Vagina (tissue), 2 donors: Measurements from ENCODE around the gene RHEX.

Experiments used
- CTCF ChIP-seq, 3 experiments: fragments of 450-650 bp in 2 of 3; fragments of 200-600 bp in 1 of 3; sonication (generic) in 1 of 3; IDR thresholded peaks; one replicate each; pipeline ENCODE4 v1.5.1; 2017 to 2019; ENCODE audit warnings: antibody characterized with exemption in 3 of 3, mild to moderate bottlenecking in 2 of 3, moderate library complexity in 2 of 3
- POLR2A ChIP-seq, 2 donors: fragments of 450-650 bp; IDR thresholded peaks; one replicate each; pipeline ENCODE4 v1.6.1; 2017; ENCODE audit warnings: antibody characterized with exemption in 2 of 2, mild to moderate bottlenecking in 2 of 2, moderate library complexity in 2 of 2
- POLR2AphosphoS5 ChIP-seq, 2 donors: sonication (generic); formaldehyde crosslinking; IDR thresholded peaks; one replicate each; pipeline ENCODE4 v1.9.0; 2017; ENCODE audit warnings: antibody characterized with exemption in 2 of 2, mild to moderate bottlenecking in 2 of 2, low read depth in 1 of 2; ENCODE audit not compliant: insufficient read depth in 1 of 2

- TF ChIP-seq CTCF (IDR thresholded peaks at IDR 0.05) (no peak), POLR2A (IDR thresholded peaks at IDR 0.05) (no peak), POLR2AphosphoS5 (IDR thresholded peaks at IDR 0.05; ENCODE audit: insufficient read depth in 1 of 2, low read depth in 1 of 2) (no peak)
These were observed 80.9 kb downstream of the RHEX start for GRCh38 chr1:206133751-206134415.
